ENCODE results near the gene DHFR.

The DHFR gene

GRCh38 chr5:80654391-80655230 is at the start of gene DHFR, which contains the start of gene MSH3:
Gene DHFR, minus strand, starts transcription at chr5:80654983. Its CDS starts 494 bp downstream, at chr5:80654489.
Gene MSH3, plus strand, starts transcription at chr5:80654652. Its CDS starts 76 bp downstream, at chr5:80654728.
- TF ChIP-seq CTCF (IDR thresholded peaks at IDR 0.05), result 0 out of 2 replicates have a peak, but pooled peaks have one; percentile 12

- TF ChIP-seq CTCF (IDR thresholded peaks at IDR 0.05), result no peak
Measured at GRCh38 chr5:80704221-80704620, 49.4 kb upstream of the DHFR start.

- TF ChIP-seq CTCF (IDR thresholded peaks at IDR 0.05), result no peak
Measured at GRCh38 chr5:80703747-80704146, 49.0 kb upstream of the DHFR start.

GRCh38 chr5:80703291-80703690 is 48.5 kb upstream of the DHFR start:
- TF ChIP-seq CTCF (IDR thresholded peaks at IDR 0.05), result no peak

GRCh38 chr5:80701597-80701996 is 46.8 kb upstream of the DHFR start:
- no peak for TF ChIP-seq CTCF (IDR thresholded peaks at IDR 0.05)

- no peak for TF ChIP-seq CTCF (IDR thresholded peaks at IDR 0.05)
Measured at GRCh38 chr5:80698369-80698768, 43.6 kb upstream of the DHFR start.

- no peak for TF ChIP-seq CTCF (IDR thresholded peaks at IDR 0.05)
Measured at GRCh38 chr5:80697100-80697499, 42.3 kb upstream of the DHFR start.
